KMS-11 (cell line): Measurements from ENCODE around the gene EZR.

Source experiments
- H2AFZ ChIP-seq: fragments of 200-600 bp; sonication (generic); 2 replicates; pipeline ENCODE4 v1.6.1; 2016; ENCODE audit warnings: antibody characterized with exemption, mixed run types, low read depth
- H3K27ac ChIP-seq: fragments of 200-600 bp; sonication (generic); 2 replicates; pipeline ENCODE4 v1.6.1; 2016; ENCODE audit warnings: mild to moderate bottlenecking, mixed run types
- H3K27me3 ChIP-seq: fragments of 200-600 bp; sonication (generic); 2 replicates; pipeline ENCODE4 v1.6.1; 2017; ENCODE audit warnings: mild to moderate bottlenecking, low read depth, mixed run types, moderate library complexity; ENCODE audit not compliant: insufficient read depth
- H3K36me3 ChIP-seq: fragments of 200-600 bp; sonication (generic); 2 replicates; pipeline ENCODE4 v1.6.1; 2017; ENCODE audit warnings: mild to moderate bottlenecking, mixed run types; ENCODE audit not compliant: insufficient read depth
- H3K4me1 ChIP-seq: fragments of 200-600 bp; sonication (generic); 2 replicates; pipeline ENCODE4 v1.6.1; 2016; ENCODE audit warnings: mild to moderate bottlenecking, low read depth, mixed run types; ENCODE audit not compliant: poor library complexity, severe bottlenecking
- H3K4me2 ChIP-seq: fragments of 200-600 bp; sonication (generic); 2 replicates; pipeline ENCODE4 v1.7.0; 2016; ENCODE audit warnings: mild to moderate bottlenecking, mixed run types
- H3K4me3 ChIP-seq: fragments of 200-600 bp; sonication (generic); IDR thresholded peaks from 2 replicates; pipeline ENCODE4 v1.6.1; 2017; ENCODE audit warnings: low read depth, low read length, mixed read lengths; ENCODE audit not compliant: insufficient read depth
- H3K79me2 ChIP-seq: fragments of 200-600 bp; sonication (generic); 2 replicates; pipeline ENCODE4 v1.6.1; 2016; ENCODE audit warnings: low read depth, mixed run types; ENCODE audit not compliant: insufficient read depth
- H3K9ac ChIP-seq: fragments of 200-600 bp; sonication (generic); 2 replicates; pipeline ENCODE4 v1.6.1; 2016; ENCODE audit warnings: mild to moderate bottlenecking, mixed run types
- H4K20me1 ChIP-seq: fragments of 200-600 bp; sonication (generic); 2 replicates; pipeline ENCODE4 v1.6.1; 2016; ENCODE audit warnings: mild to moderate bottlenecking, mixed run types; ENCODE audit not compliant: insufficient read depth
- CTCF ChIP-seq: fragments of 200-600 bp; sonication (generic); conservative IDR thresholded peaks from 2 replicates; pipeline ENCODE4 v1.6.1; 2017; ENCODE audit warnings: low read depth, mild to moderate bottlenecking, antibody characterized with exemption, low read length, moderate library complexity, mixed read lengths

EZR gene

GRCh38 chr6:158830736-158831135 lies 11.6 kb upstream of the EZR start:
- no peaks in the 10 kb centered on the region for H3K79me2 ChIP-seq
- H3K9ac ChIP-seq, result no peak overlapping the region
- H2AFZ ChIP-seq, result no peak overlapping the region
- no peak overlapping the region for H3K4me3 ChIP-seq
- H3K36me3 ChIP-seq, result no peaks in the 10 kb centered on the region
- TF ChIP-seq CTCF, result no peak
- no peaks in the 10 kb centered on the region for H4K20me1 ChIP-seq
- H3K27ac ChIP-seq, result no peak overlapping the region
- no peaks in the 10 kb centered on the region for H3K27me3 ChIP-seq
- H3K4me2 ChIP-seq, result no peak overlapping the region
- peaks cover 10% of the 10 kb centered on the region for H3K4me1 ChIP-seq

GRCh38 chr6:158828807-158829206 lies 9.6 kb upstream of the EZR start:
- peaks cover 10% of the 10 kb centered on the region for H3K4me1 ChIP-seq
- TF ChIP-seq CTCF, result no peak
- H3K4me2 ChIP-seq, result no peak overlapping the region
- no peak overlapping the region for H3K27ac ChIP-seq
- H4K20me1 ChIP-seq, result no peaks in the 10 kb centered on the region
- no peaks in the 10 kb centered on the region for H3K36me3 ChIP-seq
- H3K9ac ChIP-seq, result no peak overlapping the region
- no peak overlapping the region for H2AFZ ChIP-seq
- H3K79me2 ChIP-seq, result no peaks in the 10 kb centered on the region
- no peaks in the 10 kb centered on the region for H3K27me3 ChIP-seq
- no peak overlapping the region for H3K4me3 ChIP-seq

- Histone ChIP-seq H3K4me3 (no peak overlapping the region), H3K27ac (no peak overlapping the region), H4K20me1 (no peaks in the 10 kb centered on the region), H2AFZ (no peak overlapping the region; the same call in 1 of the 2 replicates), H3K9ac (no peak overlapping the region), H3K27me3 (no peaks in the 10 kb centered on the region), H3K36me3 (no peaks in the 10 kb centered on the region), H3K79me2 (no peaks in the 10 kb centered on the region), H3K4me1 (peaks cover 10% of the 10 kb centered on the region), H3K4me2 (0 out of 2 replicates have a peak overlapping the region, but pooled peaks have one; percentile 33)
- TF ChIP-seq CTCF, result no peak
Measured at GRCh38 chr6:158826819-158827501, 7.8 kb upstream of the EZR start.

GRCh38 chr6:158825951-158826306 lies 6.8 kb upstream of the EZR start:
- Histone ChIP-seq H3K4me1 (peaks cover 14% of the 10 kb centered on the region), H2AFZ (no peak overlapping the region), H4K20me1 (no peaks in the 10 kb centered on the region), H3K27ac (no peak overlapping the region), H3K4me3 (no peak overlapping the region), H3K9ac (no peak overlapping the region), H3K79me2 (no peaks in the 10 kb centered on the region), H3K36me3 (no peaks in the 10 kb centered on the region), H3K4me2 (no peak overlapping the region), H3K27me3 (no peaks in the 10 kb centered on the region)
- no peak for TF ChIP-seq CTCF
